D721Med (cell line): ENCODE data around the gene GNG4.

Experiments
- DNase-seq: peaks from one replicate; pipeline ENCODE4 v3.0.0; 2011; ENCODE audit warnings: low spot score; ENCODE audit not compliant: insufficient read length
- FAIRE-seq: peaks from 2 replicates; lab custom pipeline; 2011; peaks lifted over from hg19 to GRCh38; lab: Jason Lieb, UNC
- TF ChIP-seq, protein P1 (sequence below): IDR thresholded peaks from 2 replicates; pipeline ENCODE4 v1.5.1; 2012; ENCODE audit warnings: mild to moderate bottlenecking, control low read depth; ENCODE audit not compliant: insufficient read depth; ENCODE audit errors: missing control alignments

GNG4 gene

GRCh38 chr1:235661568-235661967 lies 12.0 kb upstream of the GNG4 start:
- FAIRE-seq (peak; percentile 82), DNase-seq (no peak)
- TF ChIP-seq, protein P1, sequence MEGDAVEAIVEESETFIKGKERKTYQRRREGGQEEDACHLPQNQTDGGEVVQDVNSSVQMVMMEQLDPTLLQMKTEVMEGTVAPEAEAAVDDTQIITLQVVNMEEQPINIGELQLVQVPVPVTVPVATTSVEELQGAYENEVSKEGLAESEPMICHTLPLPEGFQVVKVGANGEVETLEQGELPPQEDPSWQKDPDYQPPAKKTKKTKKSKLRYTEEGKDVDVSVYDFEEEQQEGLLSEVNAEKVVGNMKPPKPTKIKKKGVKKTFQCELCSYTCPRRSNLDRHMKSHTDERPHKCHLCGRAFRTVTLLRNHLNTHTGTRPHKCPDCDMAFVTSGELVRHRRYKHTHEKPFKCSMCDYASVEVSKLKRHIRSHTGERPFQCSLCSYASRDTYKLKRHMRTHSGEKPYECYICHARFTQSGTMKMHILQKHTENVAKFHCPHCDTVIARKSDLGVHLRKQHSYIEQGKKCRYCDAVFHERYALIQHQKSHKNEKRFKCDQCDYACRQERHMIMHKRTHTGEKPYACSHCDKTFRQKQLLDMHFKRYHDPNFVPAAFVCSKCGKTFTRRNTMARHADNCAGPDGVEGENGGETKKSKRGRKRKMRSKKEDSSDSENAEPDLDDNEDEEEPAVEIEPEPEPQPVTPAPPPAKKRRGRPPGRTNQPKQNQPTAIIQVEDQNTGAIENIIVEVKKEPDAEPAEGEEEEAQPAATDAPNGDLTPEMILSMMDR = no peak

DNA sequence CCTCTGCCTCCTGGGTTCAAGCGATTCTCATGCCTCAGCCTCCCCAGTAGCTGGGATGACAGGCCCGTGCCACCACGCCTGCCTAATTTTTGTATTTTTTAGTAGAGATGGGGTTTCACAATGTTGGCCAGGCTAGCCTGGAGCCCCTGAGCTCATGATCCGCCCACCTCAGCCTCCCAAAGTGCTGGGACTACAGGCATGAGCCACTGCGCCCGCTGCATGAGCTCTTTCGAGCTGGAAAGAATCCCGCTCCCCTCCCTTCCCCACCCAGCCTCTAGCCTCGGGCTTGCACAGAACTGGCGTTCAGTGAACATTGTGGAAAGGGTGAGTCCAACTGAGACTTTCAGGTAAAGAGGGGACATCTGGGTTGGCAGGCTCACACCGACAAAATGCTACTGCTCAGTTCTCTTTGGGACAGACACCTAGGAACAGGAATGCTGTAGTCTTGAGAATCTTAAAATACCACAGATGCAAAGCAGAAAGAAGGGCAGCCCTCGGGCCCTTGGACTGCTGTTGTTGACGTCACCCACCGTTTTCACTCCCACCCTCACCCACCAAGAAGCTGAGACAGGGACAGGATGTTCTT lies 9.7 kb upstream of the GNG4 start:
- no peak for FAIRE-seq
- DNase-seq = no peak
- TF ChIP-seq, protein P1 = no peak

GRCh38 chr1:235657747-235658526 lies 8.4 kb upstream of the GNG4 start:
- DNase-seq = no peak
- TF ChIP-seq, protein P1 = no peak
- peak; percentile 46 for FAIRE-seq

GRCh38 chr1:235657269-235657668 lies 7.7 kb upstream of the GNG4 start:
- no peak for FAIRE-seq
- TF ChIP-seq, protein P1 = no peak
- no peak for DNase-seq

DNA sequence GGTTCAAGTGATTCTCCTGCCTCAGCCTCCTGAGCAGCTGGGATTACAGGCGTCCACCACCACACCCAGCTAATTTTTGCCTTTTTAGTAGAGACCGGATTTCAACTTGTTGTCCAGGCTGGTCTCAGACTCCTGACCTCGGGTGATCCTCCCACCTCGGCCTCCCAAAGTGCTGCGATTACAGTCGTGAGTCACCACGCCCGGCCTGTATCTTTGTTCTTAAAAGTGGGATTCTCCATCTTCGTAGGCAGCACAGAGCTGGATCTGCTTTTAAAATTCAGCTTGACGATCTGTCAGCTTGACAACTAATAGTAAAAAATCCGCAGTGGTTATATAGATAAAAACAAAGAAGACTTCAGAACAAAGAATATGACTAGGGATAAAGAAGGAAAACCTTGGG lies 2.8 kb upstream of the GNG4 start:
- FAIRE-seq (no peak), DNase-seq (no peak)
- TF ChIP-seq, protein P1 = no peak

- peak; percentile 56 for FAIRE-seq
- TF ChIP-seq, protein P1 = no peak
- no peak for DNase-seq
These were observed 1.7 kb upstream of the GNG4 start for GRCh38 chr1:235651170-235651806.
